Endodermal cell (in vitro differentiated cells): ENCODE data around the gene TRNT1. TPM values are rescaled to one million over a fixed set of nuclear protein-coding genes. Genes with fewer than 3 reads are reported as not detected.
A peak's percentile ranks its signal among the peaks of the same experiment; 100 is the strongest.

Experiments used
- DNase-seq: peaks from one replicate; pipeline ENCODE4 v3.0.0-alpha.2; 2017
- H3K27ac ChIP-seq: 2 replicates; pipeline ENCODE4 v1.5.1; 2013; ENCODE audit warnings: mild to moderate bottlenecking, low read depth, low read length, moderate library complexity
- H3K27me3 ChIP-seq: 2 replicates; pipeline ENCODE4 v1.6.1; 2013; ENCODE audit warnings: mild to moderate bottlenecking, low read length, moderate library complexity; ENCODE audit not compliant: insufficient read depth, control insufficient read depth, poor library complexity, severe bottlenecking
- H3K36me3 ChIP-seq: 2 replicates; pipeline ENCODE4 v1.7.0; 2013; ENCODE audit warnings: mild to moderate bottlenecking, low read length, moderate library complexity; ENCODE audit not compliant: control insufficient read depth, insufficient read depth
- H3K4me1 ChIP-seq: one replicate; pipeline ENCODE4 v1.7.0; 2013; ENCODE audit warnings: low read length; ENCODE audit not compliant: control insufficient read depth, insufficient read depth
- H3K4me3 ChIP-seq: 2 replicates; pipeline ENCODE4 v1.5.1; 2013; ENCODE audit warnings: mild to moderate bottlenecking, low read length, moderate library complexity
- H3K9ac ChIP-seq: 2 replicates; pipeline ENCODE4 v1.6.1; 2013; ENCODE audit warnings: mild to moderate bottlenecking, low read length, moderate library complexity; ENCODE audit not compliant: poor library complexity, severe bottlenecking; ENCODE audit errors: extremely low read depth
- H3K9me3 ChIP-seq: 2 replicates; pipeline ENCODE4 v1.6.1; 2013; ENCODE audit warnings: mild to moderate bottlenecking, low read length, moderate library complexity; ENCODE audit not compliant: control insufficient read depth
- H3K27ac Mint-ChIP-seq: 2 replicates; pipeline ENCODE4 v1.8.0; 2020; ENCODE audit warnings: mixed read lengths
- H3K27me3 Mint-ChIP-seq: 2 replicates; pipeline ENCODE4 v1.8.0; 2021; ENCODE audit warnings: mild to moderate bottlenecking, mixed read lengths; ENCODE audit not compliant: insufficient read depth
- H3K36me3 Mint-ChIP-seq: 2 replicates; pipeline ENCODE4 v1.8.0; 2020; ENCODE audit warnings: low read depth, mixed read lengths
- H3K4me1 Mint-ChIP-seq: 2 replicates; pipeline ENCODE4 v1.8.0; 2020; ENCODE audit warnings: mixed read lengths
- H3K4me3 Mint-ChIP-seq: 2 replicates; pipeline ENCODE4 v1.8.0; 2020; ENCODE audit warnings: mild to moderate bottlenecking, moderate library complexity, mixed read lengths
- H3K9me3 Mint-ChIP-seq: 2 replicates; pipeline ENCODE4 v1.8.0; 2020; ENCODE audit warnings: mild to moderate bottlenecking, mixed read lengths
- WGBS, 2 experiments: methylation state at CpG; one replicate each; pipeline versions ENCODE4 v1.1.5 to v1.1.7; 2013; ENCODE audit warnings: missing lambda C conversion rate in 2 of 2, mixed read lengths in 1 of 2; ENCODE audit not compliant: insufficient coverage in 1 of 2, insufficient read length in 1 of 2; 5-methylcytosine and 5-hydroxymethylcytosine counted together
- total RNA-seq, 2 donors: library from RNA; stranded (reverse); fragmentation: NEBNext Ultra II Directional in 1 of 2; extraction: Animal tissue kit (Norgen Biotek cat#: 25700) in 1 of 2; gene quantifications; 2 replicates in 1 of 2; 3 replicates in 1 of 2; pipeline ENCODE4 v1.2.1, GENCODE V29; 2021
- TF ChIP-seq, protein P1 (sequence below): fragments of 200-600 bp; sonication (generic); conservative IDR thresholded peaks from 2 replicates; pipeline ENCODE4 v1.5.0; 2021; ENCODE audit warnings: antibody characterized with exemption, mild to moderate bottlenecking

The TRNT1 gene
- total RNA-seq, 2 donors from 2014 or later = 31.8 to 33.5 TPM

DNA sequence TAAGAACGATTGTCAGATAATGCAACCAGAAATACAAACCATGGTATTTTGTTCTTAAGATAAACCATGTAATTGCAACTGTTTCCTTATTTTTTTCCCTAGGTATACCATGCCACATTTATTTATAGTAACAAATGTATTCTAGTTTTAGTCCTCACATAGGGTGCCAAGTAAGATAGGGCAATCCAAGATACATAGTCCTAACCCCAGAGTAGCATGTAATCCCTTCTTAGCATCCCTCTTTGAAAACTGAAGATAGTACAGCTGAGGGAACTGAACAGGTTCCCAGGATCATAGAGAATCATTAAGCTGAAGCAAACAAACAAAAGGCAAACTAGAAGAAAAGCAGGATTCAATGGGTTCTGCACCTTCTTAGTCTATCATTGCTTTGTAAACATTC lies 24.8 kb downstream of the TRNT1 start:
- no peak for DNase-seq
- H3K9me3 Mint-ChIP-seq = no peaks in the 10 kb centered on the region
- no peaks in the 10 kb centered on the region for H3K4me1 Mint-ChIP-seq
- Histone ChIP-seq H3K27ac (no peak overlapping the region), H3K4me3 (no peak overlapping the region), H3K27me3 (no peaks in the 10 kb centered on the region), H3K36me3 (peaks cover 92% of the 10 kb centered on the region), H3K9ac (no peak overlapping the region), H3K4me1 (no peaks in the 10 kb centered on the region), H3K9me3 (no peaks in the 10 kb centered on the region)
- TF ChIP-seq, protein P1, sequence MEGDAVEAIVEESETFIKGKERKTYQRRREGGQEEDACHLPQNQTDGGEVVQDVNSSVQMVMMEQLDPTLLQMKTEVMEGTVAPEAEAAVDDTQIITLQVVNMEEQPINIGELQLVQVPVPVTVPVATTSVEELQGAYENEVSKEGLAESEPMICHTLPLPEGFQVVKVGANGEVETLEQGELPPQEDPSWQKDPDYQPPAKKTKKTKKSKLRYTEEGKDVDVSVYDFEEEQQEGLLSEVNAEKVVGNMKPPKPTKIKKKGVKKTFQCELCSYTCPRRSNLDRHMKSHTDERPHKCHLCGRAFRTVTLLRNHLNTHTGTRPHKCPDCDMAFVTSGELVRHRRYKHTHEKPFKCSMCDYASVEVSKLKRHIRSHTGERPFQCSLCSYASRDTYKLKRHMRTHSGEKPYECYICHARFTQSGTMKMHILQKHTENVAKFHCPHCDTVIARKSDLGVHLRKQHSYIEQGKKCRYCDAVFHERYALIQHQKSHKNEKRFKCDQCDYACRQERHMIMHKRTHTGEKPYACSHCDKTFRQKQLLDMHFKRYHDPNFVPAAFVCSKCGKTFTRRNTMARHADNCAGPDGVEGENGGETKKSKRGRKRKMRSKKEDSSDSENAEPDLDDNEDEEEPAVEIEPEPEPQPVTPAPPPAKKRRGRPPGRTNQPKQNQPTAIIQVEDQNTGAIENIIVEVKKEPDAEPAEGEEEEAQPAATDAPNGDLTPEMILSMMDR = no peak
- H3K4me3 Mint-ChIP-seq = no peak overlapping the region
- WGBS, 2 experiments = 100% methylated on average over 1 of the region's 1 CpG; no CpG with 5 or more reads in 1 of the 2 experiments
- H3K27ac Mint-ChIP-seq = peak overlapping the region; percentile 65
- peaks cover 58% of the 10 kb centered on the region for H3K36me3 Mint-ChIP-seq
- no peaks in the 10 kb centered on the region for H3K27me3 Mint-ChIP-seq

DNA sequence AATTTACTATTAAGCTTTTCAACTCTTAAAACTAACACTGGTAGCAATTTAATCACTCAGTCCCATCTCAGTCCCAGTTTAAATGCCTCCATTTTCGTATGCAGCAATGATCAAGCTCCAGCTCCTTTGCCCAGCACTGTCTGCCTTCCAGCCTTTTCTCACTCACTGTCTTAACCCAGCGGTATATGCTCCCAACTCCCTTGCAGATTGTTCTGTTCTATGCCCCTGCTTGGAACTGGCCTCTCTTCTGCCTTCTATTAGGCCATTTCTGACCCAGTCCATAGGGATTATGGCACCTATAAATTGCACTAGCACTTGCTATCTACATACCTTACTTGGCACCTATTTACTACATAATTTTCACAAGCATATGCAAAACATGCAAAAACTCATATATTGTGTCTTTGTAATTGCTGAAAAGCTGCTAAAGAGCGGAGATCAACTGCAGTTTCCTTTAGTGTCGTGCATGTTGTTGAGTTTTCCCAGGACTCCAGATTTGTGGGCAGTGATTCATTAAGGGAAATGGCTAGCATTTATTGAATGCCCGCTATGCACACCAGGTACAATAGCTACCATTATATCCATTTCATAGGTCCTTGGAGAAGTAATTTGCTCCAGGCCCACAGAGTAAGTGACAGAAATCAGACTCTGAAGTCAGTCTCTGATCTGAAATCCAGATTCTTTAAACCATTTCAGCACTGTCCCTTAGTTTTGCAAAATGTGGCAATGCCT lies 28.3 kb downstream of the TRNT1 start:
- H3K4me3 ChIP-seq = no peak overlapping the region
- TF ChIP-seq, protein P1 = no peak
- Mint-ChIP-seq H3K27ac (no peak overlapping the region), H3K4me1 (no peaks in the 10 kb centered on the region), H3K4me3 (no peak overlapping the region), H3K27me3 (no peaks in the 10 kb centered on the region), H3K36me3 (peaks cover 55% of the 10 kb centered on the region), H3K9me3 (no peaks in the 10 kb centered on the region)
- H3K27me3 ChIP-seq = no peaks in the 10 kb centered on the region
- no peaks in the 10 kb centered on the region for H3K4me1 ChIP-seq
- no peak for DNase-seq
- H3K9ac ChIP-seq = no peak overlapping the region
- H3K9me3 ChIP-seq = no peaks in the 10 kb centered on the region
- H3K27ac ChIP-seq = peak overlapping the region; percentile 4
- WGBS, 2 experiments = 90 to 96% methylated on average over 4 to 5 of the region's 5 CpGs
- peaks cover 84% of the 10 kb centered on the region for H3K36me3 ChIP-seq

DNA sequence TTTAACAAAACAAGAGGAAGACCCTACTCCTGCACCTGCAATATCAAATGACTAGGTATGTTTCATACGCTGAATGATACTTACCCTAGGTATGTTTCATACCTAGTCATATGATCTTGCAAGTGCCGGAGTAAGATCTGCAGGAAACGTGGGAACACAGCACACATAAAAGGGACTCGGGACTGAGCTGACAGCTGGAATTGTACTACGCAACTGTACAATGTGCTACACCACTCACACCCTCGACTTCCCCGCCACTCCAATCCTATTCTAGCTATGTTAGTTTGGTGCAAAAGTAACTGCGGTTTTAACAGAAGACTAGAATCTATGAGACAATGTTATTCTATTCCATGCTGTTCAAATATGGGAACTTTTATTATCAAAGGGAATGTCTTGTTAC lies 30.7 kb downstream of the TRNT1 start:
- Histone ChIP-seq H3K4me3 (no peak overlapping the region), H3K36me3 (peaks cover 71% of the 10 kb centered on the region), H3K27me3 (no peaks in the 10 kb centered on the region), H3K9me3 (no peaks in the 10 kb centered on the region), H3K9ac (no peak overlapping the region), H3K27ac (no peak overlapping the region), H3K4me1 (no peaks in the 10 kb centered on the region)
- WGBS, 2 experiments = 94 to 98% methylated on average over 6 to 8 of the region's 8 CpGs
- H3K9me3 Mint-ChIP-seq = no peaks in the 10 kb centered on the region
- no peaks in the 10 kb centered on the region for H3K27me3 Mint-ChIP-seq
- TF ChIP-seq, protein P1 = no peak
- no peak overlapping the region for H3K27ac Mint-ChIP-seq
- no peak overlapping the region for H3K4me3 Mint-ChIP-seq
- DNase-seq = no peak
- no peaks in the 10 kb centered on the region for H3K4me1 Mint-ChIP-seq
- H3K36me3 Mint-ChIP-seq = peaks cover 49% of the 10 kb centered on the region
